ENCODE measurements around the gene COMP.
"Not testable (repeated sequence)": the region's sequence is repeated elsewhere in the genome, so short reads cannot be mapped to it uniquely, and the experiment has no call there.

COMP gene

DNA sequence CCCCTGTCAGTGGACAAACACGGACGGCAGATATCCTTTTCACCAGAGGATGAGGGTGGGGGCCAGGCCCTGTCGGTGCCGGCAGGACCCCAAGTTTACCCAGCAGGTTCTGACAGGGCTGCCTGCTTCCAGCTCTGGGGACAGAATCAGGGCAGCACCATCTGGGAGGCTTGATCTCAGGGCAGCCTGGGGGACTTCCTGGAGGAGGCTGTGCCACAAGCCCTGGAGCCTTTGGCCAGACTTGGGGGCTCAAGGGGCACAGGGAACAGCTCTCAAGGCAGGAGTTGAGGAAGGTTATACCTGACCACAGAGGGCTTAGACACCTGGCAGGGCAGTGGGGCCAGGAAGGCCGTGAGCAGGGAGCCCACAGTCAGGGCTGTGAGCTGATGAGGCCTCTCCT lies 45.2 kb downstream of the COMP start:
- DNase-seq (ENCODE audit: low spot score) = no peak

GRCh38 chr19:18745012-18745735 lies 45.9 kb downstream of the COMP start:
- DNase-seq (ENCODE audit: low spot score) = no peak

DNA sequence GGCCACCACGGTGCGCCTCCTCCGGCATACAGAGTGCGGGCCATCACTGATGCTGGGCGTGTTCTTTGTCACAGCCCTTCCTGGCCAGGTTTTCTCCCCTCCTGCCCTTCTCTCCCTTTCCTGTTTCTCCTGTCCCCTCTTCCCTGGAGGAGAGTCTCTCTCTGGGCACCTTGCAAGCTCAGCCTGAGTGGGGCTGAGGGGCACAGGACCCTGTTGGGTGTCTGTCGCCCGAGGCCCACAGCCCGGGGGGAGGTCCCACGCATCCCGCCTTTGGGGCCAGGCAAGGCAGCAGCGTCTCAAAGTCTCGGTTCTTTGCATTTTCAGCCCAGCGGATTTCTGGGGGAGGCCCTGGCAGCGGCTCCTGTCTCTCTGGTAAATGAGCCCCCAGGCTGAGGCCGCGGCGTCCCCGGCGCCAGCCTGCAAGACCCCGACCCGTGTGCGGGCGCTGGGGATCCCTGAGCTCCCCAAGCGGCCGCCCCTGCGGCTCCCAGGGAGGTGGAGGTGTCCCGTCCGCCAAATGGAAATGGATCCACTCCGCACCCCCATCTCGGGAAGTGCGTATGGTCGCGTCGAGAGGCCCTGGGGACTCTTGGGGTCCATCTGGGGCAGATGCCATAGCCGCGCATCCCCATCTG lies 47.2 kb downstream of the COMP start:
- DNase-seq (ENCODE audit: low spot score) = no peak

- no peak for DNase-seq (ENCODE audit: low spot score)
Observed at GRCh38 chr19:18742838-18743783, 48.0 kb downstream of the COMP start.

DNA sequence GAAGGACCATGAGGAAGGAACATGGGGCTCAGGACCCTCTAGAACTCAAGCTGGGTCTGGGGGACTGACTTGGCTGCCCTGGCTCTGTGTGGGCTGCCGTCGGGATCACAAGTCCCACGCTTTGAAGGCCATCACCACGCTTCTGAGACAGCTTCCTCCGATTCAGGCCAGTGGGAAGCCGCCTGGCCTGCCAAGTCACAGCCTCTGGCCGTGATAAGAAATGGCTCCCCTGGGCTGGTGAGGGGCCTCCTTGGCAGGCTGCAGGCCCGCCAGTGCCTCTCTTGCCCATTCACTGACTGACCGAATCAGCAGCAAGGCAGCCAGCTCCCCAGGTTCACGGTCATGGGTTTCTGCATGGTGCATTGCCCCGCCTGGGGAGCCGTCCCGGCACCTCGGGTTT lies 48.8 kb downstream of the COMP start:
- no peak for DNase-seq (ENCODE audit: low spot score)

- DNase-seq (ENCODE audit: low spot score) = no peak
Observed at GRCh38 chr19:18741124-18742121, 49.7 kb downstream of the COMP start.

DNA sequence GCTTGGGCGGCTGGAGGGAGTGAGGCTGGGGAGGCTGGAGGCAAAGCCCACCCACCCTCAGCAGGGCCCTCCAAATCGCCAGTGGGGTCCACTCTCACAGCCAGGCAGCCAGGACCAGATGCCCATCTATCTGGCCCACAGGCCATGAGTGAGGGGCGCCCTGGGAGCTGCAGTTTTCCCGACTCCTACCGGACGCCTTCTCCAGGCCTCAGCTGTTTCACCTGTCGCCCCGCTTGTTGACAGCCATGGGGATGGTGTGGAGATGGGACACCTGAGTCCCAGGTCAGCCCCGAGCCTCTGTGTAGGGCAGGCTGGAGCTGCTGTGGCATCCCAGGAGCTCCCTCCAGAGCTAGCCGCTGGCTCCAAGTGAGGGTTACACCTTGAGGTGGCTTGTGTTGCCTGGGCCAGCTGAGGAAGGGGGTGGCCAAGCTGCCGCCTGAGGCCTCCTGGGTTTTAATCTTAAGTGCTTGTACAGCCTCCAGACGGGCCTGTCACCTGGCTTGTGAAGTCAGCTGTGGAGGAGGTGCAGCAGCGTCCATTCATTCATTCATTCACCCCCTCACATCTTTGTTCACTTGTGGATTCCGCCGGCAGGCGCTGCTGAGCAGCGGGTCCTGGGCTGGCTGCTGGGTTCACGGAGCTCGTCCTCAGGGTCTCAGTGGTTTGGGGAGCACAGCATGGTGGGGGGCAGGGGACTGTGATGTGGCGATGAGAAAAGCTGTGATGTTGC lies 52.0 kb downstream of the COMP start:
- no peak for DNase-seq (ENCODE audit: low spot score)

DNA sequence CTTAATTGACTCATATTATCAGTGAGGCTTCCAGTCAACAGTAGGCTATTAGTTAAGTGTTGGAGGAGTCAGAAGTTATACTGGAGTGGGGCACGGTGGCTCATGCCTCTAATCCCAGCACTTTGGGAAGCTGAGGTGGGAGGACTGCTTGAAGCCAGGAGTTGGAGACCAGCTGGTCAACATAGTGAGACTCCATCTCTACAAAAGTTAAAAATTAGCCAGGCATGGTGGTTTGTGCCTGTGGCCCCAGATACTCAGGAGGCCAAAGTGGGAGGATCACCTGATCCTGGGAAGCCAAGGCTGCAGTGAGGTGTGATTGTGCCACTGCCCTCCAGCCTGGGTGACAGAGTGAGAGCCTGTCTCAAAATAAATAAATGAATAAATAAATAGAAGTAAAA lies 53.2 kb downstream of the COMP start:
- DNase-seq (ENCODE audit: low spot score) = no peak

DNA sequence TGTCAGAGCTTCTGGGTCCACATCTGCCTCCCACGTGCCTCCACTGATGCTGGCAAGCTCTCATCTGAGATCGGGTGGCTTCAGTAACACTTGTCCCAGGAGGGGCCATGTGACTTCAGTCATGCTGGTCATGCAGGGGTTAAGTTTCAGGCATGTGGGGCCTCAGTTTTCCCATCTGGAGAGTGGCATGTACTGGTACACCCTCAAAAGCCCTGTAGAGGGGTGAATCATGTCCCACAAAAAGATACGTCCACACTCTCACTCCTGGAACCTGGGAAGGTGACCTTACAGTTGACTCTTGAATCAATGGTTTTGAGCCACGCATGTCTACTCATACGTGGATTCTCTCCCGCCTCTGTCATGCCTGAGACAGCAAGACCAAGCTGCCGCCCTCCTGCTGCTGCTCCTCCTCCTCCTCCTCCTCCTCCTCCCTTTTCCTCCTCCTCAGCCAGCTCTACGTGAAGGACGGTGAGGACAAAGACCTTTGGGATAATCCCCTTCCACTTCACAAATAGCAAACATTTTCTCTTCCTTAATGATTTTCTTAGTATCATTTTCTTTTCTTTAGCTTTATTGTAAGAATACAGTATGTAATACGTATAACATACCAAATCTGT lies 53.7 kb downstream of the COMP start:
- no peak for DNase-seq (ENCODE audit: low spot score)

- DNase-seq (ENCODE audit: low spot score) = no peak
Observed at GRCh38 chr19:18736415-18737336, 54.4 kb downstream of the COMP start.

DNA sequence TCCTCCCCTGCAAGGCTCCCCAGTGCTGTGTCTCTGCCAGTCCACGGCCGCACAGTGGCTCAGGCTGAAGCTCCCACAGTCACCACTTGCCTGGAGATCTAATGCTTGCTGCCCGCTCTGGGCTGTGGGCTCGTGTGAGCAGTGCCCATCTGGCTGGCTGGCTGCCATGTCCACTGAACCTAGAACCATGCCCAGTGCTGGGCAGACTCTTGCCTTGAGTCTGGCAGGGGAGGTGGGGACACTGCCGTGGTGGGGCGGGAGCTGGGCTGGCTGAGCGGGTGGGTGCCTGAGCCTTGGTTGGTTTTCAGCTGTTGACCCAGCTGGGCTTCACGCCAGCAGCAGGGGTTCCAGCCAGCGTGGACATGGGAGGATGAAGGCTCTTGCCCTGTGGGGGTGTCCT lies 55.4 kb downstream of the COMP start:
- no peak for DNase-seq (ENCODE audit: low spot score)

GRCh38 chr19:18735324-18735723 lies 55.8 kb downstream of the COMP start:
- no peak for DNase-seq (ENCODE audit: low spot score)

DNA sequence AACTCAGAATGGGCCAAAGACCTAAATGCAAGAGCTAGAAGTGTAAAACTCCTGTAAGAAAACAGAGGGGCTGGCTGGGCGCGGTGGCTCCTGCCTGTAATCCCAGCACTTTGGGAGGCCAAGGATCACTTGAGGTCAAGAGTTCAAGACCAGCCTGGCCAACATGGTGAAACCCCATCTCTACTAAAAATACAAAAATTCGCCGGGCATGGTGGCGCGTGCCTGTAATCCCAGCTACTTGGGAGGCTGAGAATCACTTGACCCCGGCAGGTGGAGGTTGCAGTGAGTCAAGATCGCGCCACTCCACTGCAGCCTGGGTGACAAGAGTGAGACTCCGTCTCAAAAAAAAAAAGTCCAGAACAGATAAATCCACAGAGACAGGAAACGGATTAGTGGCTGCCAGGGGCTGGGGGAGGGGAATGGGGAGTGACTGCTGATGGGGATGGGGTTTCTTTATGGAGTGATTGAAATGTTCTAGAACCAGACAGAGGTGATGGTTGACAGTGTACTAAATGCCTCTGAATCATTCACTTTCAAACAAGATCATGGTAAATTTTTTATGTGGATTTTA lies 57.3 kb downstream of the COMP start:
- not testable (repeated sequence) for DNase-seq (ENCODE audit: low spot score)

DNA sequence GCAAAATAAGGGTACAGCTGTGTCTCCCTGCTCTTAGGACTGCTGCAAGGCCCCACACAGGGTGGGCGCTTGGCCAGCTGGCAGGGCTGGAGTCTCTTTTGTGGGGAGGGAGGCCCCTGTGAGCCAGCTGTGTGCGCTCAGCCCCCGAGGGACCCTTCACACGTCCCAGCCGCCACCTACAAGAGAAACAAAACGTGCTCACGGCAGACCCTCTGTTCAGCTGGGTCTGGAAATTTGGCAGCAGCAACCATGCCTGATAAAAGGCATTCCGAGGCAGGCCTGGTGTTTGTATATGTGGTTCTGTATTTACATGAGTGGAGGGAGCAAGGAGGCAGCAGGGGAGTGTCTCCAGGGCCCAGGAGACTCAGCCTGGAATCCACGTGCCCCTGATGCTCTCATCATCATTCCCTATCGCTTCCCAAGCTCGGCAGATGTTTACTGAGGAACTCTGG lies 57.9 kb downstream of the COMP start:
- DNase-seq (ENCODE audit: low spot score) = no peak
